SK-N-SH treated with all-trans-retinoic acid at 6 μM for 48 hours (cell line): ENCODE results near the gene LTBP4.

ENCODE experiments used
- ATAC-seq: fragments of 200-7000 bp; cut with Tn5 transposase; 3 replicates; pipeline ENCODE4 v1.9.1; 2020; ENCODE audit warnings: mild to moderate bottlenecking, moderate library complexity
- ARNTL ChIP-seq: fragments of 450-650 bp; formaldehyde crosslinking; IDR thresholded peaks from 2 replicates; pipeline ENCODE4 v1.5.0; 2020; ENCODE audit warnings: low read depth, mild to moderate bottlenecking, moderate library complexity, borderline replicate concordance
- BACH2 ChIP-seq: fragments of 250-450 bp; sonication (Bioruptor Pico); IDR thresholded peaks from 2 replicates; pipeline ENCODE4 v1.9.0; 2021; ENCODE audit warnings: mild to moderate bottlenecking, borderline replicate concordance
- CSDC2 ChIP-seq: fragments of 250-450 bp; sonication (Bioruptor Pico); IDR thresholded peaks from 2 replicates; pipeline ENCODE4 v1.5.0; 2020; ENCODE audit warnings: mild to moderate bottlenecking, moderate library complexity
- CSRNP3 ChIP-seq: fragments of 250-450 bp; sonication (Bioruptor Pico); IDR thresholded peaks from 2 replicates; pipeline ENCODE4 v1.5.1; 2021; ENCODE audit warnings: mild to moderate bottlenecking, moderate library complexity
- ESRRG ChIP-seq: fragments of 250-450 bp; sonication (Bioruptor Pico); IDR thresholded peaks from 2 replicates; pipeline ENCODE4 v1.6.1; 2021; ENCODE audit warnings: mild to moderate bottlenecking
- GLIS3 ChIP-seq: fragments of 250-450 bp; sonication (Bioruptor Pico); IDR thresholded peaks from 2 replicates; pipeline ENCODE4 v1.5.0; 2020; ENCODE audit warnings: mild to moderate bottlenecking, moderate library complexity
- OSR1 ChIP-seq: fragments of 250-450 bp; sonication (Bioruptor Pico); IDR thresholded peaks from 2 replicates; pipeline ENCODE4 v1.8.0; 2022; ENCODE audit warnings: moderate library complexity, mild to moderate bottlenecking, inconsistent platforms
- PATZ1 ChIP-seq: fragments of 250-450 bp; sonication (Bioruptor Pico); IDR thresholded peaks from 2 replicates; pipeline ENCODE4 v1.8.0; 2020; ENCODE audit warnings: mild to moderate bottlenecking, moderate library complexity, borderline replicate concordance
- PPARA ChIP-seq: fragments of 250-450 bp; sonication (Bioruptor Pico); IDR thresholded peaks from 2 replicates; pipeline ENCODE4 v1.5.0; 2020; ENCODE audit warnings: mild to moderate bottlenecking, borderline replicate concordance
- RARB ChIP-seq: fragments of 250-450 bp; sonication (Bioruptor Pico); IDR thresholded peaks from 2 replicates; pipeline ENCODE4 v1.8.0; 2021; ENCODE audit warnings: mild to moderate bottlenecking, moderate library complexity
- SNAI2 ChIP-seq: fragments of 250-450 bp; sonication (Bioruptor Pico); IDR thresholded peaks from 2 replicates; pipeline ENCODE4 v1.5.0; 2020; ENCODE audit warnings: mild to moderate bottlenecking, moderate library complexity
- TCF4 ChIP-seq: fragments of 250-450 bp; sonication (Bioruptor Pico); IDR thresholded peaks from 2 replicates; pipeline ENCODE4 v1.8.0; 2021; ENCODE audit warnings: mild to moderate bottlenecking, moderate library complexity, borderline replicate concordance
- TSHZ2 ChIP-seq: fragments of 250-450 bp; sonication (Bioruptor Pico); IDR thresholded peaks from 2 replicates; pipeline ENCODE4 v1.5.0; 2020; ENCODE audit warnings: mild to moderate bottlenecking, moderate library complexity
- ZC3H10 ChIP-seq: fragments of 250-450 bp; sonication (Bioruptor Pico); IDR thresholded peaks from 2 replicates; pipeline ENCODE4 v1.5.1; 2021; ENCODE audit warnings: mild to moderate bottlenecking, moderate library complexity
- ZFP3 ChIP-seq: fragments of 250-450 bp; sonication (Bioruptor Pico); IDR thresholded peaks from 2 replicates; pipeline ENCODE4 v1.5.0; 2020; ENCODE audit warnings: mild to moderate bottlenecking, moderate library complexity
- ZFP30 ChIP-seq: fragments of 450-650 bp; formaldehyde crosslinking; IDR thresholded peaks from 2 replicates; pipeline ENCODE4 v1.5.0; 2022; ENCODE audit warnings: mild to moderate bottlenecking, moderate library complexity
- ZNF70 ChIP-seq: fragments of 450-650 bp; formaldehyde crosslinking; IDR thresholded peaks from 2 replicates; pipeline ENCODE4 v1.5.0; 2020; ENCODE audit warnings: mild to moderate bottlenecking, moderate library complexity
- ZNF8 ChIP-seq: fragments of 450-650 bp; formaldehyde crosslinking; IDR thresholded peaks from 2 replicates; pipeline ENCODE4 v1.5.0; 2020; ENCODE audit warnings: mild to moderate bottlenecking, moderate library complexity
- TF ChIP-seq, protein P1 (sequence below): fragments of 250-450 bp; sonication (Bioruptor Pico); IDR thresholded peaks from 2 replicates; pipeline ENCODE4 v1.8.0; 2021; ENCODE audit warnings: low read depth, mild to moderate bottlenecking, moderate library complexity, borderline replicate concordance

LTBP4 gene

DNA sequence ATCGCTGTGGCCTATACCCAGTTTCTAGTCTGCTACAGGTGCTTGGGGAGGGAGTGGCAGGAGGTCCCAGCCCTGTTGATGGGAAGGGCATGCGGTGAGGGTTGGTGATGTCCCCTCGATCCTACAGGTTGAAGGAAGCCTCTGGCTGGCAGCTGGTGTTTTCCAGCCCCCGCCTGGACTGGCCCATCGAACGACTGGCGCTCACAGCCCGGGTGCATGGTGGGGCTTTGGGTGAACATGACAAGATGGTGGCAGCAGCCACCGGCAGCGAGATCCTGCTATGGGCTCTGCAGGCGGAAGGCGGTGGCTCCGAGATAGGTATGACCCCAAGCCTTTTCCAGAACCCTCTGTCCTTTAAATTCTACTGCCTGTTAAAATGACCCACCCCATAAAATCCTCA lies 20.6 kb upstream of the LTBP4 start:
- ATAC-seq = no peak

GRCh38 chr19:40581531-40581930 lies 19.6 kb upstream of the LTBP4 start:
- TF ChIP-seq SNAI2 = no peak
- TF ChIP-seq TCF4 = no peak
- TF ChIP-seq ZFP30 (CRISPR knock-in tag) = no peak
- no peak for TF ChIP-seq CSRNP3
- no peak for ATAC-seq

More for the DNA sequence above, 20.6 kb upstream of the LTBP4 start:
- no peak for TF ChIP-seq ZNF8 (CRISPR knock-in tag)
- no peak for TF ChIP-seq ZNF70 (CRISPR knock-in tag)
- TF ChIP-seq TSHZ2 (CRISPR knock-in tag) = no peak
- TF ChIP-seq GLIS3 (CRISPR knock-in tag) = no peak
- TF ChIP-seq CSRNP3 = no peak
- TF ChIP-seq ZC3H10 (CRISPR knock-in tag) = no peak
- TF ChIP-seq ZFP30 (CRISPR knock-in tag) = no peak
- TF ChIP-seq RARB (CRISPR knock-in tag) = no peak
- TF ChIP-seq PPARA = no peak
- TF ChIP-seq BACH2 (CRISPR knock-in tag) = no peak
- TF ChIP-seq TCF4 = no peak

- TF ChIP-seq PPARA (no peak), ARNTL (CRISPR knock-in tag) (no peak), ZNF8 (CRISPR knock-in tag) (no peak), SNAI2 (no peak), TCF4 (no peak), RARB (CRISPR knock-in tag) (no peak), GLIS3 (CRISPR knock-in tag) (no peak), PATZ1 (CRISPR knock-in tag) (no peak), BACH2 (CRISPR knock-in tag) (no peak), CSDC2 (no peak), ESRRG (CRISPR knock-in tag) (no peak), ZNF70 (CRISPR knock-in tag) (no peak), TSHZ2 (CRISPR knock-in tag) (no peak), OSR1 (CRISPR knock-in tag) (no peak), ZFP3 (no peak)
- TF ChIP-seq, protein P1, sequence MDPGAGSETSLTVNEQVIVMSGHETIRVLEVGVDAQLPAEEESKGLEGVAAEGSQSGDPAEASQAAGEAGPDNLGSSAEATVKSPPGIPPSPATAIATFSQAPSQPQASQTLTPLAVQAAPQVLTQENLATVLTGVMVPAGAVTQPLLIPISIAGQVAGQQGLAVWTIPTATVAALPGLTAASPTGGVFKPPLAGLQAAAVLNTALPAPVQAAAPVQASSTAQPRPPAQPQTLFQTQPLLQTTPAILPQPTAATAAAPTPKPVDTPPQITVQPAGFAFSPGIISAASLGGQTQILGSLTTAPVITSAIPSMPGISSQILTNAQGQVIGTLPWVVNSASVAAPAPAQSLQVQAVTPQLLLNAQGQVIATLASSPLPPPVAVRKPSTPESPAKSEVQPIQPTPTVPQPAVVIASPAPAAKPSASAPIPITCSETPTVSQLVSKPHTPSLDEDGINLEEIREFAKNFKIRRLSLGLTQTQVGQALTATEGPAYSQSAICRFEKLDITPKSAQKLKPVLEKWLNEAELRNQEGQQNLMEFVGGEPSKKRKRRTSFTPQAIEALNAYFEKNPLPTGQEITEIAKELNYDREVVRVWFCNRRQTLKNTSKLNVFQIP (CRISPR knock-in tag) = no peak
- ATAC-seq = no peak
Measured at GRCh38 chr19:40582467-40582866, 18.7 kb upstream of the LTBP4 start.
